ENCODE data around the gene ZSWIM6. TPM values are rescaled to one million over a fixed set of nuclear protein-coding genes. Genes with fewer than 3 reads are reported as not detected.

The ZSWIM6 gene
- total RNA-seq, 1 donor from 2014 or later, result 18.1 TPM

DNA sequence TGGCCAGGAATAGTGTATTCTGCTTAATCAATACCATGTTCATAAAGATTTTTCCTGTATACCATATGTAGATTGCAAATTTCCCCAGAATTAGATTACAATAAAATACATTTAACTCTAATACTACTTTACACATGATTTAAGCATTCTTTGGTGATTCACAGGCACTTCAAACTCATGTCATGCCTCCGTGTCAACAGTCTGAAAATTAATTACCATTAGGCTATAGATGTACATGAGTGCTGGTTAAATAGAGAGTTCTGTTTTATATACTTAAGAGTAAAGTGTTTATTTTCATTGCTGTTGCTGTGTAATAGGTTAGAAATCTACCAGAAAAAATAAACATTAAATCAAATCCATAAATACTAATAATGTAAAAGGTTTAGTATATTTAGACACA, 159.8 kb downstream of the ZSWIM6 start:
- DNase-seq (no peak), ATAC-seq (no peak)
- Histone ChIP-seq H3K27me3 (ENCODE audit: low read depth) (no peaks in the 10 kb centered on the region), H3K4me3 (no peak overlapping the region), H3K36me3 (peaks cover 26% of the 10 kb centered on the region), H3K27ac (no peak overlapping the region), H3K4me1 (no peaks in the 10 kb centered on the region), H3K9me3 (no peaks in the 10 kb centered on the region)
- intact Hi-C loops (cut with DNase I), result no loop called here
- TF ChIP-seq CTCF (IDR thresholded peaks at IDR 0.05), result no peak

DNA sequence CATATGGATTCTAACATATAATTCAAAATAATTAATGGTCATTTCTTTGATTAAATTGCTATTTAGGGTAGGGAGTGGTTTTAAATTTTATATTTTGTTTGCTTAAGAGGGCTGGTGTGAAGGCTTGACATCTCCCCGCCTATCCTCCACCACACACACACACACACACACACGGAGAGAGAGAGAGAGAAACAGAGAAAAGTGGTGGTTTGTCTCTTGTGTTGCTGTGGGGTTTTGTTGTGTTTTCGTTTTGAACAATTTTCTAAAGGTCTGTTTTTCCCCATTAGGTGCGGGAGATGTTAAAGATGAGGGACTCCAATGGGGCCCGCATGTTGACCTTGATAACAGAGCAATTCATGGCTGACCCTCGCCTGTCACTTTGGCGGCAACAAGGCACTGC, 161.9 kb downstream of the ZSWIM6 start:
- no peaks in the 10 kb centered on the region for H3K27me3 ChIP-seq (ENCODE audit: low read depth)
- H3K4me1 ChIP-seq, result no peaks in the 10 kb centered on the region
- H3K9me3 ChIP-seq, result no peaks in the 10 kb centered on the region
- TF ChIP-seq CTCF (IDR thresholded peaks at IDR 0.05), result no peak
- no peak overlapping the region for H3K4me3 ChIP-seq
- ATAC-seq, result no peak
- DNase-seq, result no peak
- H3K36me3 ChIP-seq, result peaks cover 26% of the 10 kb centered on the region
- no peak overlapping the region for H3K27ac ChIP-seq
- intact Hi-C loops (cut with DNase I), result no loop called here

DNA sequence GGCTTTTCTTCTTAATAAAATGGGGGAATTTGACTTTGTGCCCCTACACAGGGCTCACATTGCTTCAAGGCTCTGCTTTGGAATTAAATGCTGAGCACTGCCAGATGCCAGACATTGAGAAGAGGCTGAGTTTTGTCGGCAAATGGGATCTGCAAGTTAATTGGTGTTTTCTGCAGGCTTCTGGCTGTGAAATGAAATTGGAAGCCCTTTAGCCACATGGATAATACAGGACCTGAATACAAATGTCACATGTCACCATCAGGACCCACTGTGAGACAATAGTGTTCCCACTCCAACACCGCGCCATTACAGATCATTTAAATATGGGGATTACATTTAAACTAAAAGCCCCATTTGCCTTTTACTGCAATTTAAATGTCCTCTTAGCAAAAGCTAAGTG, 164.4 kb downstream of the ZSWIM6 start:
- Histone ChIP-seq H3K4me3 (no peak overlapping the region), H3K9me3 (no peaks in the 10 kb centered on the region), H3K36me3 (peaks cover 24% of the 10 kb centered on the region), H3K4me1 (no peaks in the 10 kb centered on the region), H3K27ac (no peak overlapping the region), H3K27me3 (ENCODE audit: low read depth) (no peaks in the 10 kb centered on the region)
- no peak for TF ChIP-seq CTCF (IDR thresholded peaks at IDR 0.05)
- DNase-seq, result no peak
- intact Hi-C loops (cut with DNase I), result no loop called here
- ATAC-seq, result no peak

DNA sequence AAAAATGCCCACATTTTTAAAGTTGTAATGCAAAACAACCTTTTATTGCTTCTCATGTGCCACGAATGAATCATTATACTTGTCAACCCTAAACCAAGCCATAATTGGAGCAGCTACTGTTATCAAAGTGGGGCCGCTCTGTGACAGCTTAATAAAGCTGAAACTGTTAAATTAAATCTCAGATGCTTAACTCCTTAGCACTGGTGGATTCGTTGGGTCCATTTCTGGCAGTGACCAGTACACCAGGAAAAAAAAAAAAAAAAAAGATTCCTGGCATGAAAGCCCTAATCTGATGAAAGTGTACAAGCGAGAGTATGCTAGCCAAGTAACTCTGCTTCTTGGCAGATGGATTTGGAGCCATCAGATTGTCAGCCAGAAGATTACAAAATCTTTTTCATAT, 164.8 kb downstream of the ZSWIM6 start:
- no peak for ATAC-seq
- no peaks in the 10 kb centered on the region for H3K27me3 ChIP-seq (ENCODE audit: low read depth)
- H3K36me3 ChIP-seq, result peaks cover 24% of the 10 kb centered on the region
- H3K4me1 ChIP-seq, result no peaks in the 10 kb centered on the region
- no peak for TF ChIP-seq CTCF (IDR thresholded peaks at IDR 0.05)
- no peak overlapping the region for H3K27ac ChIP-seq
- intact Hi-C loops (cut with DNase I), result no loop called here
- H3K4me3 ChIP-seq, result no peak overlapping the region
- no peaks in the 10 kb centered on the region for H3K9me3 ChIP-seq
- no peak for DNase-seq

DNA sequence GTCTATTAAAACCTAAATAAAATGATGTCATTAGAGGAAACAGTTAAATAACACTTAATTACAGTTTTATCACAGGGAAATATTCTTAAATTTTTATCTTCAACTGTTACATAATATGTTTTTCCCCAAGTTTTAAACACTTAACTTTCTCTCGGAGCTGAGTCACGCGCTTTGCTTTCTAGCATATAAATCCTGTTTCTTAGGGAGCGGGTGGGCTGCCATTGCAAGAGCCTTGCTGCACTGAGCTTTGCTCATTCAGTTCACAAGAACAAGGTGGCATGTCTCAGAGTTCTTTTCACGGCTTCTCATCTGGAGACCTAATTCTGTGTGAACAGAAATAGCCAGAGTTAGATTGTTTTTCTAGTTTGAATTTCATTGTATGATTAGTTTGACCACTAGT, 166.1 kb downstream of the ZSWIM6 start:
- no peak for DNase-seq
- Histone ChIP-seq H3K9me3 (no peaks in the 10 kb centered on the region), H3K27ac (no peak overlapping the region), H3K27me3 (ENCODE audit: low read depth) (no peaks in the 10 kb centered on the region), H3K4me1 (no peaks in the 10 kb centered on the region), H3K4me3 (no peak overlapping the region), H3K36me3 (peaks cover 19% of the 10 kb centered on the region)
- no peak for TF ChIP-seq CTCF (IDR thresholded peaks at IDR 0.05)
- no peak for ATAC-seq
- intact Hi-C loops (cut with DNase I), result no loop called here

DNA sequence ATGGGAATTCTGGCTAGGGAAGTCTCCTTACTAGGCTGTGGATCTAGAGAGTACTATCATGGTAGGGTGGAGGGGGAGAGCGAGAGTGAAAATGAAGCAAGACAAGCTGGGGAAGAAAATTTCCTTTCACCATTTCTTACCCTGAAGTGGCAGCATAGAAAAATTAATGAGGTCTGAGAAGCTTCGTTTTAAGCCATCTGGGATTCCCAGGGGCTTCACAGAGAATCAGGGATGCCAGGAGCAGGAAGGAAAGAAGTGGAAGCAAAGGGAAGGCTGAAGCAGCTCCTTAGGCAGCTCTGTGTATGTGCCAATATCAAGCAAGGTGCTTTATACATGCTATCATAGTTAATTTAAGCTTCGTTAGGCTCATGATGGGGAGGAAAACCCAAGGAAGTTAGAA, 169.9 kb downstream of the ZSWIM6 start:
- Histone ChIP-seq H3K36me3 (no peaks in the 10 kb centered on the region), H3K27me3 (ENCODE audit: low read depth) (no peaks in the 10 kb centered on the region), H3K9me3 (no peaks in the 10 kb centered on the region), H3K4me1 (no peaks in the 10 kb centered on the region), H3K27ac (no peak overlapping the region), H3K4me3 (no peak overlapping the region)
- intact Hi-C loops (cut with DNase I), result no loop called here
- TF ChIP-seq CTCF (IDR thresholded peaks at IDR 0.05), result no peak
- DNase-seq, result no peak
- no peak for ATAC-seq
